ENCODE measurements around the gene PLPPR1.

The PLPPR1 gene

DNA sequence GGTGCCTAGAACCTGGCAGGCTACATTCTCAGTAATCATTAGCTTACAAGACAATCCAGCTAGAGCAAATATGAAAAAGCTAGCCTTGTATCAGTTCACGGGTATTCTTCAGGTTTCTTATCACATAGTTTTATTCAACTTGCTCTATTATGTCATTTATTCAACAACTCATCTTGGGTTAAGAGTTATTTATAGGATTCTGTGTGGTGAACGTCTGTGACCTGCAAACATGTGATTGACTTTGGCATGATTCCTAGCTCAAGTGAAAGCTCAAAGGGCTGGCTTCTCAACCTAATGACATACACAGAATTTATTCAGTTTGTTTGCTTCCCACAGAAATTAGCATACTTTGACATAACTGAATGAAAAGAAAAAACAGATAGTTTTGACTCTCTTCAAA, 173.1 kb downstream of the PLPPR1 start:
- no peak overlapping the region for H3K18ac ChIP-seq (ENCODE audit: low read length)
- H3K9ac ChIP-seq (ENCODE audit: low read length) = no peak overlapping the region
- H3K27ac ChIP-seq (ENCODE audit: low read depth, low read length) = no peak overlapping the region
- no peak overlapping the region for H3K4ac ChIP-seq (ENCODE audit: low read depth, low read length)
- no CpG with 5 or more reads among the region's 2 CpGs for WGBS (ENCODE audit: extremely low coverage, insufficient coverage, insufficient read length)
- no peak overlapping the region for H2BK120ac ChIP-seq (ENCODE audit: insufficient read depth, low read length, poor library complexity)
- H3K79me2 ChIP-seq (ENCODE audit: control insufficient read depth, insufficient read depth, low read length, poor library complexity) = no peaks in the 10 kb centered on the region
- no peaks in the 10 kb centered on the region for H3K9me3 ChIP-seq (ENCODE audit: insufficient read depth, low read depth, low read length)
- H3K27me3 ChIP-seq (ENCODE audit: insufficient read depth, low read length) = no peaks in the 10 kb centered on the region
- H2AK5ac ChIP-seq (ENCODE audit: low read length) = no peak overlapping the region
- H2AFZ ChIP-seq (ENCODE audit: insufficient read depth, low read length, poor library complexity) = no peak overlapping the region
- H3K79me1 ChIP-seq (ENCODE audit: low read length) = no peaks in the 10 kb centered on the region
- H4K8ac ChIP-seq (ENCODE audit: low read depth, low read length) = no peak overlapping the region
- no peak overlapping the region for H2BK12ac ChIP-seq (ENCODE audit: low read length)
- no peak overlapping the region for H4K91ac ChIP-seq (ENCODE audit: low read depth, low read length)
- H3K4me2 ChIP-seq (ENCODE audit: low read length) = no peak overlapping the region
- no peak overlapping the region for H2BK5ac ChIP-seq (ENCODE audit: low read depth, low read length, poor library complexity)
- H3K36me3 ChIP-seq (ENCODE audit: control insufficient read depth in 1 of 2, insufficient read depth in 2 of 2, low read length in 2 of 2) = no peaks in the 10 kb centered on the region
- no peak overlapping the region for H3K4me3 ChIP-seq (ENCODE audit: low read depth, low read length)
- DNase-seq = no peak
- no peak overlapping the region for H3K23ac ChIP-seq (ENCODE audit: low read length)
- H4K12ac ChIP-seq (ENCODE audit: low read depth, low read length) = no peak overlapping the region
- no peak overlapping the region for H3K14ac ChIP-seq (ENCODE audit: low read length)
- no peaks in the 10 kb centered on the region for H3K4me1 ChIP-seq (ENCODE audit: control insufficient read depth in 1 of 2, insufficient read depth in 2 of 2, low read length in 2 of 2)

- no peak overlapping the region for H2BK120ac ChIP-seq (ENCODE audit: insufficient read depth, low read length, poor library complexity)
- DNase-seq = peak in 1 of 2 donors; percentile 30
- H2AFZ ChIP-seq (ENCODE audit: insufficient read depth, low read length, poor library complexity) = no peak overlapping the region
- H3K18ac ChIP-seq (ENCODE audit: low read length) = no peak overlapping the region
- no peak overlapping the region for H3K23ac ChIP-seq (ENCODE audit: low read length)
- H4K12ac ChIP-seq (ENCODE audit: low read depth, low read length) = no peak overlapping the region
- H2BK5ac ChIP-seq (ENCODE audit: low read depth, low read length, poor library complexity) = no peak overlapping the region
- H3K9me3 ChIP-seq (ENCODE audit: insufficient read depth, low read depth, low read length) = no peaks in the 10 kb centered on the region
- H3K4me3 ChIP-seq (ENCODE audit: low read depth, low read length) = no peak overlapping the region
- no peaks in the 10 kb centered on the region for H3K79me1 ChIP-seq (ENCODE audit: low read length)
- H3K36me3 ChIP-seq (ENCODE audit: control insufficient read depth in 1 of 2, insufficient read depth in 2 of 2, low read length in 2 of 2) = no peaks in the 10 kb centered on the region
- no peak overlapping the region for H4K91ac ChIP-seq (ENCODE audit: low read depth, low read length)
- no peak overlapping the region for H3K27ac ChIP-seq (ENCODE audit: low read depth, low read length)
- no peaks in the 10 kb centered on the region for H3K4me1 ChIP-seq (ENCODE audit: control insufficient read depth in 1 of 2, insufficient read depth in 2 of 2, low read length in 2 of 2)
- H2AK5ac ChIP-seq (ENCODE audit: low read length) = no peak overlapping the region
- H3K14ac ChIP-seq (ENCODE audit: low read length) = no peak overlapping the region
- H3K79me2 ChIP-seq (ENCODE audit: control insufficient read depth, insufficient read depth, low read length, poor library complexity) = no peaks in the 10 kb centered on the region
- H4K8ac ChIP-seq (ENCODE audit: low read depth, low read length) = no peak overlapping the region
- no peak overlapping the region for H3K4ac ChIP-seq (ENCODE audit: low read depth, low read length)
- WGBS (ENCODE audit: extremely low coverage, insufficient coverage, insufficient read length) = no CpG with 5 or more reads among the region's 4 CpGs
- no peak overlapping the region for H2BK12ac ChIP-seq (ENCODE audit: low read length)
- H3K4me2 ChIP-seq (ENCODE audit: low read length) = no peak overlapping the region
- H3K9ac ChIP-seq (ENCODE audit: low read length) = no peak overlapping the region
- no peaks in the 10 kb centered on the region for H3K27me3 ChIP-seq (ENCODE audit: insufficient read depth, low read length)
These were observed 181.1 kb downstream of the PLPPR1 start for GRCh38 chr9:101209670-101210069.

DNA sequence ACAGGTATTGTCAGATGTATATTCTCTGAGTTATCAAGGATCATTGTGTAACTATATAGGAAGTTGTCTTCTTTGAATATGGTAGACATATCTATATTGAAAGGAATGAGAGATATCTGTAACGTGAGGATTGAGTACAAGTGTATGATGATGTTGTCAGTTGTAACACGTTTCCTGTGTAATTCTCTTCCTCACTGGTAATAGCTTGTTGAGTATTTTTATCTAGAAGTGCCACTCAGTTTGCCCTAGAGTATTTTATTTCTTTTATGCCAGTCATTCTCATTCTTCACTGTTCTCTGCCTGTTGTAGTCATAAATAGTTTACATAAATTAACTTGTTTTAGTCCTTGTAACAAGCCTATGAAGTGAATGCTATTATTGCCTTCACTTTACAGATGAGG, 184.1 kb downstream of the PLPPR1 start:
- no peak for DNase-seq
- no CpG with 5 or more reads among the region's 2 CpGs for whole genome bisulfite sequencing (ENCODE audit: extremely low coverage, insufficient coverage, insufficient read length)
- Histone ChIP-seq H3K79me1 (ENCODE audit: low read length) (no peaks in the 10 kb centered on the region), H4K12ac (ENCODE audit: low read depth, low read length) (no peak overlapping the region), H3K4me1 (ENCODE audit: control insufficient read depth in 1 of 2, insufficient read depth in 2 of 2, low read length in 2 of 2) (no peaks in the 10 kb centered on the region), H2BK120ac (ENCODE audit: insufficient read depth, low read length, poor library complexity) (no peak overlapping the region), H2AFZ (ENCODE audit: insufficient read depth, low read length, poor library complexity) (no peak overlapping the region), H3K4me3 (ENCODE audit: low read depth, low read length) (no peak overlapping the region), H2BK5ac (ENCODE audit: low read depth, low read length, poor library complexity) (no peak overlapping the region), H2AK5ac (ENCODE audit: low read length) (no peak overlapping the region), H3K14ac (ENCODE audit: low read length) (no peak overlapping the region), H3K23ac (ENCODE audit: low read length) (no peak overlapping the region), H3K36me3 (ENCODE audit: control insufficient read depth in 1 of 2, insufficient read depth in 2 of 2, low read length in 2 of 2) (no peaks in the 10 kb centered on the region), H4K91ac (ENCODE audit: low read depth, low read length) (no peak overlapping the region), H3K18ac (ENCODE audit: low read length) (no peak overlapping the region), H3K27ac (ENCODE audit: low read depth, low read length) (no peak overlapping the region), H3K4ac (ENCODE audit: low read depth, low read length) (no peak overlapping the region), H2BK12ac (ENCODE audit: low read length) (no peak overlapping the region), H3K9ac (ENCODE audit: low read length) (no peak overlapping the region), H3K4me2 (ENCODE audit: low read length) (no peak overlapping the region), H4K8ac (ENCODE audit: low read depth, low read length) (no peak overlapping the region), H3K9me3 (ENCODE audit: insufficient read depth, low read depth, low read length) (no peaks in the 10 kb centered on the region), H3K27me3 (ENCODE audit: insufficient read depth, low read length) (no peaks in the 10 kb centered on the region), H3K79me2 (ENCODE audit: control insufficient read depth, insufficient read depth, low read length, poor library complexity) (no peaks in the 10 kb centered on the region)

DNA sequence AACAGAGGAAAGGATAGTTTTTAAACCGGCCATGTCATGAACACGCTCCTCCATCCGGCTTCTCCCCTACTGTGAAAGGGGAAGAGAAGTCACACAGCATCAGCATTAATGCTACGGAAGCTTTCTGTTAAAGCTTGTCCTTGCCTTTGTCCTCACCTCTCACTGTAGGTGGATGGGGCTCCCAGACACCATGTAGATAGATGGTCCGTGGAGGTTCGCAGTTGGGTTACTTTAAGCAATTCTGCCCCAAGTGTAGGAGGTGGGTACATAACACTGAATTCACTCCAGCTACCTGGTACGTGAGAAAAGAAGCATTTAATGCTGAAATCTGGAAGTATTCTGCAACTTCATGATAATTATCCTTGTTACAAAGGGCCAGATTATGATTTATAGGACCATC, 190.5 kb downstream of the PLPPR1 start:
- H3K4me2 ChIP-seq (ENCODE audit: low read length) = no peak overlapping the region
- no peaks in the 10 kb centered on the region for H3K79me2 ChIP-seq (ENCODE audit: control insufficient read depth, insufficient read depth, low read length, poor library complexity)
- no peak overlapping the region for H3K18ac ChIP-seq (ENCODE audit: low read length)
- no peak overlapping the region for H2AK5ac ChIP-seq (ENCODE audit: low read length)
- H3K9me3 ChIP-seq (ENCODE audit: insufficient read depth, low read depth, low read length) = no peaks in the 10 kb centered on the region
- no peak overlapping the region for H2AFZ ChIP-seq (ENCODE audit: insufficient read depth, low read length, poor library complexity)
- no peak overlapping the region for H4K12ac ChIP-seq (ENCODE audit: low read depth, low read length)
- H3K4ac ChIP-seq (ENCODE audit: low read depth, low read length) = no peak overlapping the region
- H3K23ac ChIP-seq (ENCODE audit: low read length) = peak overlapping the region; percentile 58
- no peak overlapping the region for H3K14ac ChIP-seq (ENCODE audit: low read length)
- no peaks in the 10 kb centered on the region for H3K36me3 ChIP-seq (ENCODE audit: control insufficient read depth in 1 of 2, insufficient read depth in 2 of 2, low read length in 2 of 2)
- H2BK5ac ChIP-seq (ENCODE audit: low read depth, low read length, poor library complexity) = no peak overlapping the region
- H4K91ac ChIP-seq (ENCODE audit: low read depth, low read length) = no peak overlapping the region
- H3K9ac ChIP-seq (ENCODE audit: low read length) = no peak overlapping the region
- no peak overlapping the region for H3K4me3 ChIP-seq (ENCODE audit: low read depth, low read length)
- H3K79me1 ChIP-seq (ENCODE audit: low read length) = no peaks in the 10 kb centered on the region
- H4K8ac ChIP-seq (ENCODE audit: low read depth, low read length) = no peak overlapping the region
- DNase-seq = no peak
- H3K27me3 ChIP-seq (ENCODE audit: insufficient read depth, low read length) = no peaks in the 10 kb centered on the region
- H2BK12ac ChIP-seq (ENCODE audit: low read length) = no peak overlapping the region
- WGBS (ENCODE audit: extremely low coverage, insufficient coverage, insufficient read length) = no CpG with 5 or more reads among the region's 7 CpGs
- H3K27ac ChIP-seq (ENCODE audit: low read depth, low read length) = no peak overlapping the region
- H2BK120ac ChIP-seq (ENCODE audit: insufficient read depth, low read length, poor library complexity) = no peak overlapping the region
- no peaks in the 10 kb centered on the region for H3K4me1 ChIP-seq (ENCODE audit: control insufficient read depth in 1 of 2, insufficient read depth in 2 of 2, low read length in 2 of 2)

DNA sequence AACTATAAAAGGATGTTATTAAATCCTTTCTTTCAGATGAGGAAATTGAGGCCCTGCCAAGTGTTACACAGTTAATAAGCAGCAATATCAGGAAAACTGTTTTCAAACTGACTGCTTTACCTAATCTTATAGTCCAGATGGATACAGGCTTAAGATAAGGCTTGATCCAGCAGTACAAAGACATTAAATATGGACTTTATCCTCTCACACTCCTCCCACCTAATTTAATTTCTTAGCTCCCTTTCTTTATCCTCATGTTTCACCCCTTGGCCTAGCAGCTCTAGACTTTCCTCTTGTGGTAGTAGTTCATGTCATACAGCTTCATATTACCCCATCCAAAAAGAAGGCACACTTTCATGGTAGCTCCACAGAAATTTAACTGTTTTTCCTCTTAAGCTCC, 191.8 kb downstream of the PLPPR1 start:
- Histone ChIP-seq H3K4me1 (ENCODE audit: control insufficient read depth in 1 of 2, insufficient read depth in 2 of 2, low read length in 2 of 2) (no peaks in the 10 kb centered on the region), H3K36me3 (ENCODE audit: control insufficient read depth in 1 of 2, insufficient read depth in 2 of 2, low read length in 2 of 2) (no peaks in the 10 kb centered on the region), H2AFZ (ENCODE audit: insufficient read depth, low read length, poor library complexity) (no peak overlapping the region), H3K79me1 (ENCODE audit: low read length) (no peaks in the 10 kb centered on the region), H3K4ac (ENCODE audit: low read depth, low read length) (no peak overlapping the region), H3K18ac (ENCODE audit: low read length) (no peak overlapping the region), H4K91ac (ENCODE audit: low read depth, low read length) (no peak overlapping the region), H2BK12ac (ENCODE audit: low read length) (no peak overlapping the region), H3K27ac (ENCODE audit: low read depth, low read length) (no peak overlapping the region), H2AK5ac (ENCODE audit: low read length) (no peak overlapping the region), H3K79me2 (ENCODE audit: control insufficient read depth, insufficient read depth, low read length, poor library complexity) (no peaks in the 10 kb centered on the region), H3K9me3 (ENCODE audit: insufficient read depth, low read depth, low read length) (no peaks in the 10 kb centered on the region), H3K4me3 (ENCODE audit: low read depth, low read length) (no peak overlapping the region), H4K8ac (ENCODE audit: low read depth, low read length) (no peak overlapping the region), H3K4me2 (ENCODE audit: low read length) (no peak overlapping the region), H4K12ac (ENCODE audit: low read depth, low read length) (no peak overlapping the region), H2BK120ac (ENCODE audit: insufficient read depth, low read length, poor library complexity) (no peak overlapping the region), H3K14ac (ENCODE audit: low read length) (no peak overlapping the region), H3K9ac (ENCODE audit: low read length) (no peak overlapping the region), H3K27me3 (ENCODE audit: insufficient read depth, low read length) (no peaks in the 10 kb centered on the region), H2BK5ac (ENCODE audit: low read depth, low read length, poor library complexity) (no peak overlapping the region), H3K23ac (ENCODE audit: low read length) (no peak overlapping the region)
- no peak for DNase-seq
